Measurements from ENCODE around the gene AFM. TPM values are rescaled to one million over a fixed set of nuclear protein-coding genes. Genes with fewer than 3 reads are reported as not detected.
"Not testable (repeated sequence)": the region's sequence is repeated elsewhere in the genome, so short reads cannot be mapped to it uniquely, and the experiment has no call there.

AFM gene
- total RNA-seq, 2 experiments from 2014 or later: not detected

DNA sequence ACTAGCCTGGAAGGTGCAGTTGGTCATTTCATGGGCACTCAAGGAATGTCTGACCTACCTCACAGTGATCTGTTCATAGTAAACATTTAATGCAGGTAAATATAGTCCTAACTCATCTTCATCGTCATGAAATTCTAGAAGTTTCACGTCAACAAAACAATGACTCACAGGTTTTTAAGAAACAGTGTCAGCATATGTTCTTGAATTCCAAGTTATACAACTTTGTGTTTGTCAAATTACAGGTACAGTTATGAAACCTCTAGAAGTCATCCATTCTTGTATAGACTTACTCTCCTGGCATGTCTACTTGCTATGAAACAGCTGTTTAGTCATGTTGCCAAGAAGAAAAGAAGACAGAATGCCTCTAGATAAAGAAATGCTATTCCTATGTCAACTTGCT lies 46.6 kb downstream of the AFM start:
- Mint-ChIP-seq H3K4me3 (no peak overlapping the region), H3K4me1 (ENCODE audit: low read depth) (no peaks in the 10 kb centered on the region), H3K36me3 (ENCODE audit: low read depth) (no peaks in the 10 kb centered on the region), H3K9me3 (no peaks in the 10 kb centered on the region), H3K27me3 (ENCODE audit: low read depth) (no peaks in the 10 kb centered on the region), H3K27ac (no peak overlapping the region)
- intact Hi-C loops (cut with micrococcal nuclease): no loop called here
- no peak for DNase-seq
- CTCF ChIA-PET: no interaction called here

DNA sequence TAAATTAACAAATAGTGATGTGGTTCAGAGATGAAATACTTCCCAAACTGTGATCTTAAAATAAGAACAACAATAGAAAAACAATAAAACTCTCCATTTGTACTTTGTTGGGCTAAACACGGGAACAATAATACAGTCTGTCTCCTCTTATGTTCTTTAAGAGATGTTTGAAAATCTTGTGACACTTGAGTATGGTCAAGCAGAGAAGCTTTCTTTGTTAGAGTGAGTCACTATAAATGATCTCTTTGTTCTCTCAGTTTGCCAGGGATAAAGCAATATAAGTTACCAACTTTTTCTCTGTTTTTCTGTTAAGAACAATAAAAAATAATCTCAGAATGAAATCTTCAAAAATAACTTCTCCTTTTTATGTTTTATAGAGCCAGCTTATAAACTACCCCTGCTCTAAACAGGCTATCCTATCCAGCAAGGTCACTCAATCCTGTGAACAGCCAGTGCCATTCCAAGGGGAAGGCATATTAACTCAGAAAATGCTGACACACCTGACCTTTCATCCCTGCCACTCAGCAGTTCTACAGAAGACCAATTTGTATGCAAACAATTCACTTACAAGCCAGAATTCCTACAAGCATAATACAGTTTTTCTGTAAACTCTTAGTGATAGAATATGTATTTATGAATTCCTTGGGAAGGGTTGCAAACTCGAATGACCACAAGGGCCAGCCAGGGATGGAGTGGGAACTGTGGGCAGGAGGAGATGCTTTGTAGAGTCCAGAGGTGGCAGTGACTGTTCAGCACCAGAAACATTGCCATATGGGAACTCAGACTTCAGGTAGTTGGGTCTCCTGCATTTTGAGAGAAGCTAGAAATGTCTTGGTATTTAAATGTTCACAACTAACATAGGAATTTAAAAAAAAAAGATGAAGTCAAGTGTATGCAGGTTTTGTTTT lies 52.2 kb downstream of the AFM start:
- Mint-ChIP-seq H3K4me3 (no peak overlapping the region), H3K9me3 (no peaks in the 10 kb centered on the region), H3K36me3 (ENCODE audit: low read depth) (no peaks in the 10 kb centered on the region), H3K4me1 (ENCODE audit: low read depth) (peaks cover 1% of the 10 kb centered on the region), H3K27me3 (ENCODE audit: low read depth) (peaks cover 3% of the 10 kb centered on the region), H3K27ac (no peak overlapping the region)
- DNase-seq: no peak
- intact Hi-C loops (cut with micrococcal nuclease): no loop called here
- CTCF ChIA-PET: interaction anchor here (0.6 to 1.4 kb wide), 2 partner anchors 9 to 50 kb away, joined by 3 to 4 read pairs; no protein-coding TSS in a partner anchor

DNA sequence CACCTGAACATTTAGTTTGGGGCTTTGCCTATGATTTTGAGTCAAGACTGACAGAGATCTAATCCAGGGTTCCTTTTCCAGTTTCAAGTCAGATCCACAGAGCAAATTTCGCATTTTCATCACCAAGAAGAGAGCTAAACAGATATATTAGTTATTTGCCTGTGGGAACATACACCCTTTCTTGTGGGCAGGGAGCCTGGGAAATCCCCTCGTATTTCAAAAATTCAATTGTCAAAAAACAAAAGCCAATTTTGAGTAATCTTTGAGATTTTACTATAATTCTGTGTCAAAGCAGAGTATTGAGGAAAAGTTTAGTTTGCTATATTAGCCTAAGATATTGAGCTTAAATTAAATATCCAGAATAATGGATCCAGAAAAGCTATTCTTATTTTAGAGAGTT lies 56.6 kb downstream of the AFM start:
- intact Hi-C loops (cut with micrococcal nuclease): no loop called here
- Mint-ChIP-seq H3K4me1 (ENCODE audit: low read depth) (peaks cover 1% of the 10 kb centered on the region), H3K4me3 (no peak overlapping the region), H3K27ac (no peak overlapping the region), H3K27me3 (ENCODE audit: low read depth) (peaks cover 7% of the 10 kb centered on the region), H3K36me3 (ENCODE audit: low read depth) (no peaks in the 10 kb centered on the region), H3K9me3 (no peaks in the 10 kb centered on the region)
- CTCF ChIA-PET: interaction anchor here (1.2 kb wide), 1 partner anchor 36 kb away, joined by 3 read pairs; no protein-coding TSS in a partner anchor
- no peak for DNase-seq

DNA sequence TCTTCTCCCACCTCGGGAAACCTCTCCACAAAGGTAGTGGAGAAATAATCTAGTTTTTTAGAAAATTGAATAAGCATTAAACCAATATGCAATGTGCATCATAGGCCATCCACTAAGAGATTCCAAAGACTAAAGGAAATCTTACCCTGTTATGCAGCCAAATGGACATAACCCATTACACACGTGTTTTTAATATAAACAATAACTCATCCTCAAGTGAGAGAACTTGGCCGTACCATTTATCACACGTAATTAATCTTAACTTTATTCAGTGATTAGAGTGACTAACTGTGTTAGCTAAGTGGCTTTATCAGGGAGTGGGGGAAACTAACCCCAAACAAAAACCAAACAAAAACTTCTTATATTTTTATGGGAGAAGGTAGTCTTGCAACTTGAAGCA lies 57.8 kb downstream of the AFM start:
- H3K4me3 Mint-ChIP-seq: no peak overlapping the region
- no peaks in the 10 kb centered on the region for H3K36me3 Mint-ChIP-seq (ENCODE audit: low read depth)
- H3K27me3 Mint-ChIP-seq (ENCODE audit: low read depth): peaks cover 12% of the 10 kb centered on the region
- DNase-seq: no peak
- CTCF ChIA-PET: no interaction called here
- no peaks in the 10 kb centered on the region for H3K9me3 Mint-ChIP-seq
- intact Hi-C loops (cut with micrococcal nuclease): no loop called here
- H3K4me1 Mint-ChIP-seq (ENCODE audit: low read depth): peaks cover 1% of the 10 kb centered on the region
- no peak overlapping the region for H3K27ac Mint-ChIP-seq

DNA sequence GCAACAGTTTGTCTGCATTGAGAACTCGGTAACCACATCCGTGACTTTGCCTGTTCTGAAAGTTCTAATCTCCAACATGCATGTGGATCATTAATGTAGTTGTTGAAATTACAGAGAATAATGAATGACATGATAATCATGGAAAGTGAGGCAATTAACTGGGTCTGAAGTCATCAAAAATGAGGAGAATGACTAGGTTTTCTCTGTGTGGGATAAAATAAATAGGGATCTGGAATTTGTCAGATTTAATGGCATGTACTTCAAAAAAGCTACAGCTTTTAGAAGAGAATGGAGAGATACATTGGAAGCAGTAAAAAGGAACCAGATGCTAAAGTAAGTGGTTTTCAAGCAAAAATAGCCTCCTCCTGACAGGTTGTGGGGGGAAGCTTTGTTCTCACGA lies 59.3 kb downstream of the AFM start:
- Mint-ChIP-seq H3K4me3 (no peak overlapping the region), H3K27ac (no peak overlapping the region), H3K9me3 (no peaks in the 10 kb centered on the region), H3K4me1 (ENCODE audit: low read depth) (peaks cover 1% of the 10 kb centered on the region), H3K36me3 (ENCODE audit: low read depth) (no peaks in the 10 kb centered on the region), H3K27me3 (ENCODE audit: low read depth) (peaks cover 12% of the 10 kb centered on the region)
- intact Hi-C loops (cut with micrococcal nuclease): no loop called here
- CTCF ChIA-PET: interaction anchor here (0.9 kb wide), 1 partner anchor 33 kb away, joined by 3 read pairs; no protein-coding TSS in a partner anchor
- no peak for DNase-seq

DNA sequence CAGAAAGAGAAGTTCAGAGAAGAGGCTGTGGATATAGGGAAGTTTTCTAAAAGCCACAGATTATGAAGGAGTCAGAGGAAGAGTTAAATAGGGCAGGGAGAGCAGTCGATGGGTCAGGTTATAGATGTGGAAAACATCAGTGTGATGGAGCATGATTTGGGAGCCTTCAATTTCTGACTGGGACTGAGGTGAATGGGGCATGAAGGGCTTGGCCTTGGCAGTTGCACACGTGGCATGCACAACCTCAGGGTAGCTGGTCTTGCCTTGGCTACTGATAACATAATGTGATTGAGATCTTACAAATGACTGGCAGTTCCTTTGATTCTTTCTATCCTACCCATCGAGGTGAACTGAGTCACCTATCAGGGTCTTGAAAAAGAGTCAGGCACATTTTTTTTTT lies 59.7 kb downstream of the AFM start:
- Mint-ChIP-seq H3K4me1 (ENCODE audit: low read depth) (no peaks in the 10 kb centered on the region), H3K27me3 (ENCODE audit: low read depth) (peaks cover 12% of the 10 kb centered on the region), H3K9me3 (no peaks in the 10 kb centered on the region), H3K36me3 (ENCODE audit: low read depth) (no peaks in the 10 kb centered on the region), H3K27ac (no peak overlapping the region), H3K4me3 (no peak overlapping the region)
- CTCF ChIA-PET: no interaction called here
- no peak for DNase-seq
- intact Hi-C loops (cut with micrococcal nuclease): no loop called here

DNA sequence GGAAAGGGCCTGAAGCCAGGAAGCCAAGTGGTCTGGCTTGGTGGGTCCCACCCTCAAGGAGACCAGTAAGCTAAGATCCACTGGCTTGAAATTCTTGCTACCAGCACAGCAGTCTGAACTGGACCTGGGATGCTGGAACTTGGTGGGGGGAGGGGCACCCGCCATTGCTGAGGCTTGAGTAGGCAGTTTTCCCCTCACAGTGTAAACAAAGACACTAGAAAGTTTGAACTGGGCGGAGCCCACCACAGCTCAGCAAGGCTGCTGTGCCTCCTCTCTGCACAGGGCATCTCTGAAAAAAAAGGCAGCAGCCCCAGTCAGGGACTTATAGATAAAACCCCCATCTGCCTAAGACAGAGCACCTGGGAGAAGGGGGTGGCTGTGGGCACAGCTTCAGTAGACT lies 63.1 kb downstream of the AFM start:
- intact Hi-C loops (cut with micrococcal nuclease): no loop called here
- H3K27ac Mint-ChIP-seq: no peak overlapping the region
- CTCF ChIA-PET: no interaction called here

DNA sequence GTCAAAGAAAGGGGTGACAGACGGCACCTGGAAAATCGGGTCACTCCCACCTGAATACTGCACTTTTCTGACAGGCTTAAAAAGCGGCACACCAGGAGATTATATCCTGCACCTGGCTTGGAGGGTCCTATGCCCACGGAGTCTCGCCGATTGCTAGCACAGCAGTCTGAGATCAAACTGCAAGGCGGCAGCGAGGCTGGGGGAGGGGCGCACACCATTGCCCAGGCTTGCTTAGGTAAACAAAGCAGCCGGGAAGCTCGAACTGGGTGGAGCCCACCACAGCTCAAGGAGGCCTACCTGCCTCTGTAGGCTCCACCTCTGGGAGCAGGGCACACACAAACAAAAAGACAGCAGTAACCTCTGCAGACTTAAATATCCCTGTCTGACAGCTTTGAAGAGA lies 69.3 kb downstream of the AFM start:
- H3K4me3 Mint-ChIP-seq; DNase-seq; H3K27ac Mint-ChIP-seq; intact Hi-C loops (cut with micrococcal nuclease); CTCF ChIA-PET; H3K36me3 Mint-ChIP-seq (ENCODE audit: low read depth); H3K9me3 Mint-ChIP-seq; H3K4me1 Mint-ChIP-seq (ENCODE audit: low read depth); H3K27me3 Mint-ChIP-seq (ENCODE audit: low read depth): not testable (repeated sequence)

More for the DNA sequence above, 63.1 kb downstream of the AFM start:
- DNase-seq: no peak
- H3K4me3 Mint-ChIP-seq: no peak overlapping the region
- H3K36me3 Mint-ChIP-seq (ENCODE audit: low read depth): no peaks in the 10 kb centered on the region
- no peaks in the 10 kb centered on the region for H3K9me3 Mint-ChIP-seq
- no peaks in the 10 kb centered on the region for H3K4me1 Mint-ChIP-seq (ENCODE audit: low read depth)
- peaks cover 5% of the 10 kb centered on the region for H3K27me3 Mint-ChIP-seq (ENCODE audit: low read depth)

Other genes with a start within 250 kb of the AFM start
- gene ANKRD17, start 222.9 kb upstream of the AFM start, total RNA-seq: 10 to 100 TPM; 42.3 to 44.2 TPM
- not detected for gene ALB, start 77.5 kb upstream of the AFM start, total RNA-seq
- not detected for gene AFP, start 45.5 kb upstream of the AFM start, total RNA-seq
- not detected for gene RASSF6, start 138.7 kb downstream of the AFM start, total RNA-seq